PC-3 (cell line): ENCODE results near the gene ZNF628. TPM values are rescaled to one million over a fixed set of nuclear protein-coding genes. Genes with fewer than 3 reads are reported as not detected.

Experiments used
- ATAC-seq: fragments of 200-7000 bp; cut with Tn5 transposase; 2 replicates; pipeline ENCODE4 v1.9.1; 2020; ENCODE audit warnings: mild to moderate bottlenecking, moderate library complexity
- BruUV-seq: library from RNA; stranded (reverse); fragments of 400-500 nt; replicated peaks from 2 replicates; lab custom pipeline; 2021; lab: Mats Ljungman, UMichigan
- CTCF ChIA-PET: fragments of 300-600 bp; sonication (Branson Sonifier 250); formaldehyde crosslinking; loops from one replicate; lab custom pipeline; 2022; ENCODE audit warnings: antibody characterized with exemption; lab: Charles Lee
- POLR2A ChIA-PET: fragments of 300-600 bp; sonication (Branson Sonifier 250); formaldehyde crosslinking; loops from one replicate; lab custom pipeline; 2022; ENCODE audit warnings: antibody characterized with exemption; ENCODE audit not compliant: unreplicated experiment; lab: Charles Lee
- DNase-seq: peaks from one replicate; pipeline ENCODE4 v3.0.0-alpha.2; 2015
- H2AFZ ChIP-seq: fragments of 300-600 bp; sonication (generic); 2 replicates; pipeline ENCODE4 v1.6.0; 2016; ENCODE audit warnings: antibody characterized with exemption, low read length
- H3F3A ChIP-seq: fragments of 300-600 bp; sonication (generic); one replicate; pipeline ENCODE4 v1.6.0; 2017; ENCODE audit warnings: antibody characterized with exemption, low read length, control low read depth, mild to moderate bottlenecking; ENCODE audit not compliant: unreplicated experiment
- H3K27ac ChIP-seq: fragments of 300-600 bp; sonication (generic); 2 replicates; pipeline ENCODE4 v1.5.1; 2016; ENCODE audit warnings: mild to moderate bottlenecking, low read length
- H3K27me3 ChIP-seq: fragments of 300-600 bp; sonication (generic); 2 replicates; pipeline ENCODE4 v1.6.1; 2016; ENCODE audit warnings: low read length, mixed read lengths
- H3K36me3 ChIP-seq: fragments of 300-600 bp; sonication (generic); 2 replicates; pipeline ENCODE4 v1.6.1; 2016; ENCODE audit warnings: low read depth, mixed run types, low read length, mixed read lengths
- H3K4me1 ChIP-seq: fragments of 300-600 bp; sonication (generic); 2 replicates; pipeline ENCODE4 v1.5.1; 2016; ENCODE audit warnings: low read length; ENCODE audit not compliant: insufficient read depth
- H3K4me2 ChIP-seq: fragments of 300-600 bp; sonication (generic); 2 replicates; pipeline ENCODE4 v1.6.0; 2016; ENCODE audit warnings: low read length
- H3K4me3 ChIP-seq: fragments of 300-600 bp; sonication (generic); 2 replicates; pipeline ENCODE4 v1.5.1; 2016; ENCODE audit warnings: mild to moderate bottlenecking, low read length, mixed read lengths
- H3K79me2 ChIP-seq: fragments of 300-600 bp; sonication (generic); 2 replicates; pipeline ENCODE4 v1.6.1; 2017; ENCODE audit warnings: low read length, mixed read lengths
- H3K9ac ChIP-seq: fragments of 300-600 bp; sonication (generic); 2 replicates; pipeline ENCODE4 v1.6.0; 2016; ENCODE audit warnings: mild to moderate bottlenecking, low read length
- H3K9me2 ChIP-seq: fragments of 300-600 bp; sonication (generic); replicated peaks from 2 replicates; pipeline ENCODE4 v1.6.1; 2016; ENCODE audit warnings: mixed run types, low read length, mixed read lengths
- H3K9me3 ChIP-seq: fragments of 300-600 bp; sonication (generic); 2 replicates; pipeline ENCODE4 v1.6.1; 2016; ENCODE audit warnings: low read length, mixed read lengths
- H4K20me1 ChIP-seq: fragments of 300-600 bp; sonication (generic); 2 replicates; pipeline ENCODE4 v1.6.1; 2016; ENCODE audit warnings: low read length, mixed read lengths
- EZH2 ChIP-seq: fragments of 300-600 bp; sonication (generic); IDR thresholded peaks from one replicate; pipeline ENCODE4 v1.6.1; 2017; ENCODE audit warnings: antibody characterized with exemption, mild to moderate bottlenecking, low read length; ENCODE audit not compliant: unreplicated experiment
- EZH2phosphoT487 ChIP-seq: fragments of 300-600 bp; sonication (generic); IDR thresholded peaks from 2 replicates; pipeline ENCODE4 v1.6.1; 2018; ENCODE audit warnings: mild to moderate bottlenecking, antibody characterized with exemption, low read length, borderline replicate concordance
- intact Hi-C: fragments of 100-400 bp; cut with micrococcal nuclease; formaldehyde crosslinking; loops from 2 replicates; pipeline ENCODE4 v1.9.0; 2023
- total RNA-seq: library from RNA; depleted of rRNA; stranded (reverse); fragments of >200 nt; gene quantifications from 2 replicates; pipeline ENCODE4 v1.2.3, GENCODE V29; 2014
- TF ChIP-seq, protein P1 (sequence below): fragments of 300-600 bp; sonication (generic); conservative IDR thresholded peaks from 2 replicates; pipeline ENCODE4 v1.5.1; 2017; ENCODE audit warnings: antibody characterized with exemption, low read depth, mild to moderate bottlenecking, low read length

The ZNF628 gene
- total RNA-seq, 1 experiment from 2014 or later: 11.8 TPM

DNA sequence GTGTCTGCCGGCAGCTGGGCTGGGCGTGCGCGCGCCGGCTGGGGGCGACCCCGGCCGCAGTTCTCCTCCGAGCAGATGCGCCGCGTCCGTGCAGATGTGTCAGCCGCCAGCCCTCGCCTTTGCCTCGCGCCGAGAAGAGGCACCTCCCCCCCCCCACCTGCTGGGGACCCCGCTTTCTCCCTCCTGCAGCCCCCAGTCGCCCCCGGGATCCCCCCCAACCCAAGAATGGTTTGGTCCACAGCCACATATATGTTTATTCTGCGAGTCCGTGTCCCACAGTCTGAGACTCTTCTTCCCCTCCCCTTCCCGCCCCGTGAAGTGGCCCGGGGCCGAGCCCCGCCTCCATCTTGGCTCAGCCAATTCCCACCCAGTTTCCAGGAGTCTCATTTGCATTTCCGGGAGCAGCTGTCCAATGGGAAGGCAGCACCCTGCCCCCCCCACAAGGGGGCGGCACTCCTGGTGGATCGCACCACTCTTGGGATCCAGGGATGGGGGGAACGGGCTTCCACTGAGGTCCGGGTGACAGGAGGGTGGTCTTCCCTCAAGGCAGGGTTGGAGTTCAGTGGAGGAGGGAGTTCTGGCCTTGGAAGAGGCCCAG lies 23.6 kb upstream of the ZNF628 start:
- Histone ChIP-seq H3K9me2 (no peaks in the 10 kb centered on the region), H3K4me3 (no peak overlapping the region), H2AFZ (no peak overlapping the region), H3K4me2 (no peak overlapping the region), H3K36me3 (peaks cover 12% of the 10 kb centered on the region; the same call in 1 of the 2 replicates), H3K9me3 (no peaks in the 10 kb centered on the region), H3K4me1 (no peaks in the 10 kb centered on the region), H4K20me1 (no peaks in the 10 kb centered on the region), H3K79me2 (no peaks in the 10 kb centered on the region), H3K27me3 (peaks cover 17% of the 10 kb centered on the region), H3F3A (no peaks in the 10 kb centered on the region), H3K27ac (no peak overlapping the region), H3K9ac (no peak overlapping the region)
- DNase-seq (peak; percentile 57), ATAC-seq (peak; percentile 39)
- CTCF ChIA-PET: no interaction called here
- POLR2A ChIA-PET: no interaction called here
- TF ChIP-seq EZH2phosphoT487 (no peak), EZH2 (no peak)
- TF ChIP-seq, protein P1, sequence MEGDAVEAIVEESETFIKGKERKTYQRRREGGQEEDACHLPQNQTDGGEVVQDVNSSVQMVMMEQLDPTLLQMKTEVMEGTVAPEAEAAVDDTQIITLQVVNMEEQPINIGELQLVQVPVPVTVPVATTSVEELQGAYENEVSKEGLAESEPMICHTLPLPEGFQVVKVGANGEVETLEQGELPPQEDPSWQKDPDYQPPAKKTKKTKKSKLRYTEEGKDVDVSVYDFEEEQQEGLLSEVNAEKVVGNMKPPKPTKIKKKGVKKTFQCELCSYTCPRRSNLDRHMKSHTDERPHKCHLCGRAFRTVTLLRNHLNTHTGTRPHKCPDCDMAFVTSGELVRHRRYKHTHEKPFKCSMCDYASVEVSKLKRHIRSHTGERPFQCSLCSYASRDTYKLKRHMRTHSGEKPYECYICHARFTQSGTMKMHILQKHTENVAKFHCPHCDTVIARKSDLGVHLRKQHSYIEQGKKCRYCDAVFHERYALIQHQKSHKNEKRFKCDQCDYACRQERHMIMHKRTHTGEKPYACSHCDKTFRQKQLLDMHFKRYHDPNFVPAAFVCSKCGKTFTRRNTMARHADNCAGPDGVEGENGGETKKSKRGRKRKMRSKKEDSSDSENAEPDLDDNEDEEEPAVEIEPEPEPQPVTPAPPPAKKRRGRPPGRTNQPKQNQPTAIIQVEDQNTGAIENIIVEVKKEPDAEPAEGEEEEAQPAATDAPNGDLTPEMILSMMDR: no peak
- BruUV-seq: no TSS peak
- intact Hi-C loops: no loop called here

DNA sequence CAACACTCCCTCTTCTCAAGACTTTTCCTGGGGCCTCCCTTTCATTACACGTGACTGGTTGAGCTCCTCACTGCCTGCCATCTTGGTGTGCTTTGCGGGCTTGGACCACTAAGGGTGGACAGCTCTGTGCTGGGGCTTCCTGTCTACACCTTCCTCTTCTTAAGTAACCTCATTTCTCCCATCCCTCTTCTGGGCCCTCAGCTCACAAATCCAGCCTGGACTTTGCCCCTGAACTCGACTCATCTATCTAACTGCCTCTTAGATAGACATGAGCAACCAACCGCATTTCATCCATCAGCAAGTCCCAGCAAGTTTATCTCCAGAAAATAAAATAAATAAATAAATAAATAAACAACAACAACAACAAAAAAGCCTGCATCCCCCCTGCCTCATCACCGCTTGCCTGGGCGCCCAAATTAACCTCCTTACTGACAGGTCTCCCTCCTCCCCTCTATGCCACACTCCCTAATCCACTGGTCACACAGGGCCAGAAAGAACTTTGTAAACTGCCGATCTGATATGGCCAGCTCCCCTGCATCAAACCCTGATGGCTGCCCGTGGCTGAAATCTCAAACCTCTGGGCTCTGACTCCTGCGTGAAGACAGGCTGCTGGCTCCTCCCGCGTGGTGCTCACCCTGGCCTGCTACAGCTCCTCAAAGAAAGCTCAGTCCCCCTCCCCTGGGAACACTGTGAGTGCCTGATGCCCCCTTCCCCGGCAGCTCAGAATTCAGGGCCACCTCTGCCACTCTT lies 22.7 kb upstream of the ZNF628 start:
- Histone ChIP-seq H3K4me1 (no peaks in the 10 kb centered on the region), H3K27me3 (peaks cover 17% of the 10 kb centered on the region), H3K36me3 (peaks cover 12% of the 10 kb centered on the region; the same call in 1 of the 2 replicates), H3K27ac (no peak overlapping the region), H2AFZ (no peak overlapping the region), H3K4me2 (no peak overlapping the region), H3K9me3 (no peaks in the 10 kb centered on the region), H3K9ac (no peak overlapping the region), H3K79me2 (no peaks in the 10 kb centered on the region), H4K20me1 (no peaks in the 10 kb centered on the region), H3K4me3 (no peak overlapping the region), H3K9me2 (no peaks in the 10 kb centered on the region), H3F3A (no peaks in the 10 kb centered on the region)
- ChIA-PET POLR2A (no interaction called here), CTCF (interaction anchor here (0.5 kb wide), 1 partner anchor 54 kb away, joined by 3 read pairs; no protein-coding TSS in a partner anchor)
- DNase-seq: no peak
- TF ChIP-seq EZH2phosphoT487 (no peak), EZH2 (no peak)
- TF ChIP-seq, protein P1: no peak
- no peak for ATAC-seq
- BruUV-seq: no TSS peak
- intact Hi-C loops: no loop called here

DNA sequence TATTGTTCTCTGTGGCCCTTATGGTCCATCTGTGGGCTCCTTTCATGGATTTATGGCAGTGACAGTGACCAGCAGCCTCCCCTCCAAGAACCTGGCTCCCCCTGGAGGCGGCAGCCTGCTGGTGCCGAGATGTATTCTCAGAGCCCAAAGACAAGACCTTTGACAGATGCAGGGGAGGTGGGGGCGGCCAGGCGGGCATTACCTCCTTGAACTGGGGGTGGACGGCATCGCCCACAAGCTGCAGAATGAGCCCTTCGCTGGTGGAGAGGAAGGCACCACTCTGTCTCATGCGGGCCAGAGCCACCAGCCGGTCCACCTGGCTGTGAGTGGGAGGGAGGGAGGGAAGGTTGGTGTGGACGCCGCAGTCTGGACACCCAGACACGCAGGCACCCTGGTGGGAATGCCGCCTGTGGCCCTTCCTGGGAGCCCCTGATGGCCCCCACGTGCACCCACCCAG lies 21.6 kb upstream of the ZNF628 start:
- peaks cover 17% of the 10 kb centered on the region for H3K27me3 ChIP-seq
- peaks cover 12% of the 10 kb centered on the region; the same call in 1 of the 2 replicates for H3K36me3 ChIP-seq
- TF ChIP-seq, protein P1: peak; percentile 88
- no peak for TF ChIP-seq EZH2phosphoT487
- intact Hi-C loops: no loop called here
- H3F3A ChIP-seq: no peaks in the 10 kb centered on the region
- H3K27ac ChIP-seq: no peak overlapping the region
- no peaks in the 10 kb centered on the region for H3K4me1 ChIP-seq
- no peaks in the 10 kb centered on the region for H4K20me1 ChIP-seq
- no peaks in the 10 kb centered on the region for H3K9me2 ChIP-seq
- H3K79me2 ChIP-seq: peaks cover 11% of the 10 kb centered on the region
- CTCF ChIA-PET: no interaction called here
- ATAC-seq (peak; percentile 53), DNase-seq (peak; percentile 68)
- H2AFZ ChIP-seq: no peak overlapping the region
- BruUV-seq: no TSS peak
- H3K9me3 ChIP-seq: no peaks in the 10 kb centered on the region
- H3K4me3 ChIP-seq: no peak overlapping the region
- H3K4me2 ChIP-seq: no peak overlapping the region
- POLR2A ChIA-PET: no interaction called here
- no peak overlapping the region for H3K9ac ChIP-seq
